HepG2 (cell line): Measurements from ENCODE around the gene BAG3. TPM values are rescaled to one million over a fixed set of nuclear protein-coding genes. Genes with fewer than 3 reads are reported as not detected.

Experiments
- ATF3 ChIP-seq: sonication (generic); formaldehyde crosslinking; IDR thresholded peaks from 2 replicates; pipeline ENCODE4 v1.4.0; 2020; ENCODE audit warnings: missing genetic modification reagents
- BHLHE40 ChIP-seq: IDR thresholded peaks from 2 replicates; pipeline ENCODE4 v1.6.1; 2011; ENCODE audit warnings: low read length, improper control_type of control experiment
- GABPB1 ChIP-seq: IDR thresholded peaks from 2 replicates; pipeline ENCODE4 v1.6.1; 2016; ENCODE audit warnings: mild to moderate bottlenecking, missing genetic modification reagents, moderate library complexity, missing compliant biosample characterization
- KDM2A ChIP-seq: sonication (generic); formaldehyde crosslinking; IDR thresholded peaks from 2 replicates; pipeline ENCODE4 v1.4.0; 2020; ENCODE audit warnings: low read depth, missing genetic modification reagents, borderline replicate concordance
- KMT2A ChIP-seq: sonication (generic); formaldehyde crosslinking; IDR thresholded peaks from 2 replicates; pipeline ENCODE4 v1.4.0; 2020; ENCODE audit warnings: missing genetic modification reagents
- LCORL ChIP-seq, 2 experiments: fragments of 450-650 bp in 1 of 2; sonication (generic) in 1 of 2; formaldehyde crosslinking in 1 of 2; IDR thresholded peaks; 2 replicates each; pipeline versions ENCODE4 v1.5.0 to v1.6.1; 2017 to 2020; ENCODE audit warnings: antibody characterized with exemption in 1 of 2, missing genetic modification reagents in 1 of 2
- MAFF ChIP-seq: IDR thresholded peaks from 2 replicates; pipeline ENCODE4 v1.6.1; 2011; ENCODE audit warnings: low read depth, low read length, improper control_type of control experiment
- MAFK ChIP-seq, 2 experiments: IDR thresholded peaks in 1 of 2; conservative IDR thresholded peaks in 1 of 2; 2 replicates each; pipeline ENCODE4 v1.6.1; 2011; ENCODE audit warnings: improper control_type of control experiment in 2 of 2, low read length in 2 of 2
- MXI1 ChIP-seq: IDR thresholded peaks from 3 replicates; pipeline ENCODE4 v1.6.1; 2012; ENCODE audit warnings: low read depth, low read length, inconsistent platforms, borderline replicate concordance
- NFE2 ChIP-seq: sonication (generic); formaldehyde crosslinking; IDR thresholded peaks from 2 replicates; pipeline ENCODE4 v1.4.0; 2020; ENCODE audit warnings: missing genetic modification reagents
- NFE2L2 ChIP-seq: fragments of 150-350 bp; IDR thresholded peaks from 2 replicates; pipeline ENCODE4 v1.6.1; 2014; ENCODE audit warnings: low read length
- PLRG1 ChIP-seq: fragments of 450-650 bp; conservative IDR thresholded peaks from 2 replicates; pipeline ENCODE4 v1.6.1; 2016
- RARA ChIP-seq: IDR thresholded peaks from 2 replicates; pipeline ENCODE4 v1.6.1; 2016; ENCODE audit warnings: missing genetic modification reagents, missing compliant biosample characterization
- RXRA ChIP-seq: sonication (generic); formaldehyde crosslinking; IDR thresholded peaks from 2 replicates; pipeline ENCODE4 v1.5.1; 2020; ENCODE audit warnings: missing genetic modification reagents
- RXRB ChIP-seq: IDR thresholded peaks from 2 replicates; pipeline ENCODE4 v1.6.1; 2016; ENCODE audit warnings: borderline replicate concordance, missing genetic modification reagents, missing compliant biosample characterization
- SAP130 ChIP-seq: IDR thresholded peaks from 2 replicates; pipeline ENCODE4 v1.6.1; 2016; ENCODE audit warnings: low read depth
- SKIL ChIP-seq: sonication (generic); formaldehyde crosslinking; IDR thresholded peaks from 2 replicates; pipeline ENCODE4 v1.8.0; 2022; ENCODE audit warnings: missing genetic modification reagents, mild to moderate bottlenecking, moderate library complexity, borderline replicate concordance
- XRCC5 ChIP-seq: fragments of 200-400 bp; formaldehyde crosslinking; optimal IDR thresholded peaks from 2 replicates; pipeline ENCODE3; 2017; ENCODE audit warnings: mild to moderate bottlenecking, low read length
- ZBTB33 ChIP-seq: sonication (generic); formaldehyde crosslinking; IDR thresholded peaks from 2 replicates; pipeline ENCODE4 v1.4.0; 2020; ENCODE audit warnings: missing genetic modification reagents
- ZBTB38 ChIP-seq: sonication (generic); formaldehyde crosslinking; IDR thresholded peaks from 2 replicates; pipeline ENCODE4 v1.5.1; 2020; ENCODE audit warnings: mild to moderate bottlenecking, missing genetic modification reagents
- ZNF12 ChIP-seq: sonication (generic); formaldehyde crosslinking; IDR thresholded peaks from 2 replicates; pipeline ENCODE4 v1.5.0; 2020; ENCODE audit warnings: missing genetic modification reagents
- ZNF205 ChIP-seq: IDR thresholded peaks from 2 replicates; pipeline ENCODE4 v1.6.1; 2018; ENCODE audit warnings: missing biosample characterization, missing genetic modification reagents
- ZNF629 ChIP-seq: sonication (generic); formaldehyde crosslinking; conservative IDR thresholded peaks from 2 replicates; pipeline ENCODE4 v1.5.0; 2020; ENCODE audit warnings: missing genetic modification reagents
- ZNF691 ChIP-seq: sonication (generic); formaldehyde crosslinking; IDR thresholded peaks from 2 replicates; pipeline ENCODE4 v1.4.0; 2020; ENCODE audit warnings: missing genetic modification reagents, low read depth, mild to moderate bottlenecking, borderline replicate concordance
- polyA plus RNA-seq, 8 experiments: library from polyadenylated mRNA; depleted of rRNA in 3 of 8; stranded (reverse) in 7 of 8; unstranded in 1 of 8; fragments of >200 nt; fragmentation: Illumina TruSeq in 4 of 8; extraction: Trizol in 4 of 8; gene quantifications; 2 replicates each; pipeline versions ENCODE4 v1.2.1 to v1.2.3, GENCODE V29; 2011 to 2016; ENCODE audit warnings: low read depth in 4 of 8, missing spikeins in 1 of 8, mixed read lengths in 1 of 8; ENCODE audit not compliant: insufficient read depth in 1 of 8
- total RNA-seq, 5 experiments: library from RNA; depleted of rRNA; stranded (reverse); fragments of >200 nt; fragmentation: Illumina TruSeq; extraction: Trizol; gene quantifications; 2 replicates each; pipeline ENCODE4 v1.2.3, GENCODE V29; 2016; ENCODE audit warnings: low read depth in 1 of 5

BAG3 gene
- total and polyA plus RNA-seq, 2 of the 13 experiments (the other 11 are each of a cell fraction or from before 2014, with no cell fraction given), result 2.9 to 6.7 TPM

GRCh38 chr10:119658274-119658673 is 7.1 kb downstream of the BAG3 start (continued):
- TF ChIP-seq KDM2A (peak; percentile 54; the same call in 1 of the 2 replicates), MXI1 (peak; percentile 57; the same call in 1 of the 3 replicates), RXRA (CRISPR knock-in tag) (peak; percentile 56; the same call in 1 of the 2 replicates), RXRB (CRISPR knock-in tag) (0 out of 2 replicates have a peak, but pooled peaks have one; percentile 27), ZNF205 (CRISPR knock-in tag) (0 out of 2 replicates have a peak, but pooled peaks have one; percentile 42), NFE2 (CRISPR knock-in tag) (peak; percentile 91), ZNF12 (CRISPR knock-in tag) (no peak), SKIL (no peak), SAP130 (peak; percentile 84), RARA (peak; percentile 38), MAFK (conservative IDR thresholded peaks at IDR 0.05 in 1 of 2, IDR thresholded peaks at IDR 0.05 in 1 of 2; ENCODE audit: low read length in 2 of 2) (peak; percentile 89 to 96), MAFF (peak; percentile 87), ZBTB38 (peak; percentile 89), NFE2L2 (peak; percentile 83), KMT2A (0 out of 2 replicates have a peak, but pooled peaks have one; percentile 40), GABPB1 (0 out of 2 replicates have a peak, but pooled peaks have one; percentile 15), ZBTB33 (peak; percentile 71), ATF3 (CRISPR knock-in tag) (0 out of 2 replicates have a peak, but pooled peaks have one; percentile 67), XRCC5 (peak; percentile 49), ZNF629 (CRISPR knock-in tag) (no peak), PLRG1 (no peak), LCORL (IDR thresholded peaks at IDR 0.05) (no peak), LCORL (CRISPR knock-in tag; IDR thresholded peaks at IDR 0.05) (0 out of 2 replicates have a peak, but pooled peaks have one; percentile 21), ZNF691 (CRISPR knock-in tag) (peak; percentile 44; the same call in 1 of the 2 replicates), BHLHE40 (0 out of 2 replicates have a peak, but pooled peaks have one; percentile 10)
